K562 (cell line): ENCODE results near the gene PARD6B. TPM values are rescaled to one million over a fixed set of nuclear protein-coding genes. Genes with fewer than 3 reads are reported as not detected.
A peak's percentile ranks its signal among the peaks of the same experiment; 100 is the strongest.

Source experiments
- CREB3L1 ChIP-seq: fragments of 450-650 bp; IDR thresholded peaks from 2 replicates; pipeline ENCODE4 v1.6.1; 2014; ENCODE audit warnings: low read depth, mild to moderate bottlenecking, moderate library complexity, borderline replicate concordance
- DNMT1 ChIP-seq: fragments of 450-650 bp; IDR thresholded peaks from 2 replicates; pipeline ENCODE4 v1.6.1; 2016; ENCODE audit warnings: antibody characterized with exemption, mild to moderate bottlenecking
- ELK1 ChIP-seq: sonication (generic); formaldehyde crosslinking; IDR thresholded peaks from 2 replicates; pipeline ENCODE4 v1.8.1; 2022; ENCODE audit warnings: missing genetic modification reagents
- IFI16 ChIP-seq: fragments of 250-450 bp; sonication (Bioruptor Pico); IDR thresholded peaks from 2 replicates; pipeline ENCODE4 v2.1.2; 2022; ENCODE audit warnings: mild to moderate bottlenecking, inconsistent platforms
- MEF2D ChIP-seq: conservative IDR thresholded peaks from 2 replicates; pipeline ENCODE4 v1.6.1; 2016; ENCODE audit warnings: low read depth, missing genetic modification characterization, missing compliant biosample characterization
- MLLT1 ChIP-seq, 2 experiments: fragments of 450-650 bp; IDR thresholded peaks; 2 replicates each; pipeline ENCODE4 v1.6.1; 2016
- ZBTB43 ChIP-seq: sonication (generic); formaldehyde crosslinking; IDR thresholded peaks from 2 replicates; pipeline ENCODE4 v1.8.0; 2023; ENCODE audit warnings: mild to moderate bottlenecking, missing genetic modification reagents
- ZNF592 ChIP-seq: fragments of 450-650 bp; IDR thresholded peaks from 2 replicates; pipeline ENCODE4 v1.6.1; 2017; ENCODE audit warnings: antibody characterized with exemption, mild to moderate bottlenecking
- ZNF609 ChIP-seq: sonication (generic); formaldehyde crosslinking; IDR thresholded peaks from 2 replicates; pipeline ENCODE4 v1.8.1; 2023; ENCODE audit warnings: missing genetic modification reagents, mild to moderate bottlenecking, borderline replicate concordance
- ZNF785 ChIP-seq: fragments of 250-450 bp; sonication (Bioruptor Pico); IDR thresholded peaks from 2 replicates; pipeline ENCODE4 v1.4.0; 2020; ENCODE audit warnings: mild to moderate bottlenecking
- polyA plus RNA-seq, 8 experiments: library from polyadenylated mRNA; depleted of rRNA in 4 of 8; stranded (reverse) in 5 of 8; unstranded in 3 of 8; fragments of >200 nt; fragmentation: Nextera tagmentation in 2 of 8; fragmentation: Illumina TruSeq in 1 of 8; extraction: Ambion mirVana in 2 of 8; extraction: Trizol in 1 of 8; gene quantifications; 2 replicates each; pipeline versions ENCODE4 v1.2.1 to v1.2.3, GENCODE V29; 2011 to 2014; ENCODE audit warnings: inconsistent platforms in 1 of 8, missing spikeins in 1 of 8
- total RNA-seq, 7 experiments: library from RNA; depleted of rRNA in 6 of 7; stranded (reverse); fragments of >200 nt in 6 of 7; fragmentation: Illumina TruSeq in 2 of 7; extraction: Trizol in 2 of 7; gene quantifications; 2 replicates each; pipeline versions ENCODE4 v1.2.1 to v1.2.3, GENCODE V29; 2011 to 2021; ENCODE audit warnings: low replicate concordance in 1 of 7

Gene PARD6B
- total and polyA plus RNA-seq, 9 of the 15 experiments (the other 6 are each of a cell fraction or from before 2014, with no cell fraction given), result 1.7 to 12.3 (median 5.5) TPM

- no peak for TF ChIP-seq CREB3L1
- no peak for TF ChIP-seq ZBTB43 (CRISPR knock-in tag)
- TF ChIP-seq IFI16 (CRISPR knock-in tag), result no peak
- TF ChIP-seq ELK1 (CRISPR knock-in tag), result no peak
- no peak for TF ChIP-seq ZNF785 (CRISPR knock-in tag)
- peak in 1 of 2 experiments; percentile 67; a peak in 1 of 4 replicates for TF ChIP-seq MLLT1 (IDR thresholded peaks at IDR 0.05)
- TF ChIP-seq MEF2D (tag), result peak; percentile 66; the same call in 1 of the 2 replicates
- TF ChIP-seq DNMT1, result no peak
- TF ChIP-seq ZNF609 (CRISPR knock-in tag), result no peak
- peak; percentile 59 for TF ChIP-seq ZNF592
These were observed 6.3 kb upstream of the PARD6B start (continued) for GRCh38 chr20:50724851-50725723.
